HEK293 (cell line): ENCODE data around the gene DISC1.

Source experiments
- YY1 ChIP-seq: fragments of 450-650 bp; formaldehyde crosslinking; IDR thresholded peaks from 2 replicates; pipeline ENCODE4 v1.5.1; 2018; ENCODE audit warnings: missing biosample characterization, missing genetic modification characterization
- ZNF174 ChIP-seq: fragments of 450-650 bp; formaldehyde crosslinking; IDR thresholded peaks from 2 replicates; pipeline ENCODE4 v1.5.0; 2017; ENCODE audit warnings: missing biosample characterization, mild to moderate bottlenecking, missing genetic modification characterization
- ZNF184 ChIP-seq: fragments of 450-650 bp; IDR thresholded peaks from 2 replicates; pipeline ENCODE4 v1.5.1; 2018; ENCODE audit warnings: missing biosample characterization, mild to moderate bottlenecking, missing genetic modification characterization
- TF ChIP-seq, protein P1 (sequence below): fragments of 450-650 bp; formaldehyde crosslinking; IDR thresholded peaks from 2 replicates; pipeline ENCODE4 v1.5.1; 2016; ENCODE audit warnings: missing biosample characterization, missing genetic modification characterization
- TF ChIP-seq, protein P2 (sequence below): fragments of 450-650 bp; formaldehyde crosslinking; IDR thresholded peaks from 2 replicates; pipeline ENCODE4 v1.5.1; 2016; ENCODE audit warnings: missing biosample characterization, missing genetic modification characterization
- TF ChIP-seq, protein P3 (sequence below): fragments of 450-650 bp; formaldehyde crosslinking; IDR thresholded peaks from 2 replicates; pipeline ENCODE4 v1.5.1; 2016; ENCODE audit warnings: missing biosample characterization, missing genetic modification characterization, borderline replicate concordance

DNA sequence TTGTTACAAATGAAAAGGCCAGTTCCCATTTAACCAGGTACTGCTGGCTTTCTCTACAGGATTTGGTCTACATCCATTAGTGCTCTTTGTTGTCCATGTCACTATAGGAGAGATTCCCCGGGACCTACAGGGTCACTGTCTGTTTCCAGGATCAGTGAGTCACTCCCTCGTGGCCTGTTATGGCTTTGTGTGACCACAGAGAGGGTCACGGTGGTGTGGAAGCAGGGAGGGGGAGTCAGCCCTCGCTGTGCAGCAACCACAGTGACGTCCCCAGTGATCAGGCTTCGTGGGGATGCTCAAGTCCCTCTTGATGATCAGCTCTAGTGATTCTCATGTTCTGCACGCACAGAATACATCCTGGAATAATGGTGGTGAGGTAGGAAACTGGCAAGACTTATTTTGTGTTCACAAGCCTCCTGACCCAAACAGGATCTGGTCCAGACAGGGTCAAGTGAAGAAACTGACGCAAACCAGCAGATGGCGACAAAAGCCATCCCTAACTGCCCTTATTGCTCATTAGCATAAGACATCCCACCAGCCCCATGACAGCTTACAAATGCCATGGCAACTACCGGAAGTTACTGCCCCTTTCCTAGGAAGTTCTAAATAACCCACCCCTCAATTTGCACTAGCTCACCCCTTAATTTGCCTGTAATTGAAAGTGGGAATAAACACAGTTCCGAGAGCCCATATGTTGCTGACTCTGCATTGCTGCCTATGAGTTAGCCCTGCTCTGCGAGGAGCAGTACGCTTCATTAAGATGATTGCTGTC is 98.5 kb downstream of the DISC1 start:
- TF ChIP-seq ZNF184 (tag by site-specific recombination) (no peak), YY1 (tag by site-specific recombination) (no peak), ZNF174 (tag by site-specific recombination) (no peak)
- TF ChIP-seq, protein P1, sequence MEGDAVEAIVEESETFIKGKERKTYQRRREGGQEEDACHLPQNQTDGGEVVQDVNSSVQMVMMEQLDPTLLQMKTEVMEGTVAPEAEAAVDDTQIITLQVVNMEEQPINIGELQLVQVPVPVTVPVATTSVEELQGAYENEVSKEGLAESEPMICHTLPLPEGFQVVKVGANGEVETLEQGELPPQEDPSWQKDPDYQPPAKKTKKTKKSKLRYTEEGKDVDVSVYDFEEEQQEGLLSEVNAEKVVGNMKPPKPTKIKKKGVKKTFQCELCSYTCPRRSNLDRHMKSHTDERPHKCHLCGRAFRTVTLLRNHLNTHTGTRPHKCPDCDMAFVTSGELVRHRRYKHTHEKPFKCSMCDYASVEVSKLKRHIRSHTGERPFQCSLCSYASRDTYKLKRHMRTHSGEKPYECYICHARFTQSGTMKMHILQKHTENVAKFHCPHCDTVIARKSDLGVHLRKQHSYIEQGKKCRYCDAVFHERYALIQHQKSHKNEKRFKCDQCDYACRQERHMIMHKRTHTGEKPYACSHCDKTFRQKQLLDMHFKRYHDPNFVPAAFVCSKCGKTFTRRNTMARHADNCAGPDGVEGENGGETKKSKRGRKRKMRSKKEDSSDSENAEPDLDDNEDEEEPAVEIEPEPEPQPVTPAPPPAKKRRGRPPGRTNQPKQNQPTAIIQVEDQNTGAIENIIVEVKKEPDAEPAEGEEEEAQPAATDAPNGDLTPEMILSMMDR (tag by site-specific recombination) = peak; percentile 31; the same call in 1 of the 2 replicates
- TF ChIP-seq, protein P2, sequence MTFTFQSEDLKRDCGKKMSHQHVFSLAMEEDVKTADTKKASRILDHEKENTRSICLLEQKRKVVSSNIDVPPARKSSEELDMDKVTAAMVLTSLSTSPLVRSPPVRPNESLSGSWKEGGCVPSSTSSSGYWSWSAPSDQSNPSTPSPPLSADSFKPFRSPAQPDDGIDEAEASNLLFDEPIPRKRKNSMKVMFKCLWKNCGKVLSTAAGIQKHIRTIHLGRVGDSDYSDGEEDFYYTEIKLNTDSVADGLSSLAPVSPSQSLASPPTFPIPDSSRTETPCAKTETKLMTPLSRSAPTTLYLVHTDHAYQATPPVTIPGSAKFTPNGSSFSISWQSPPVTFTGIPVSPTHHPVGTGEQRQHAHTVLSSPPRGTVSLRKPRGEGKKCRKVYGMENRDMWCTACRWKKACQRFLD (tag by site-specific recombination) = no peak
- TF ChIP-seq, protein P3, sequence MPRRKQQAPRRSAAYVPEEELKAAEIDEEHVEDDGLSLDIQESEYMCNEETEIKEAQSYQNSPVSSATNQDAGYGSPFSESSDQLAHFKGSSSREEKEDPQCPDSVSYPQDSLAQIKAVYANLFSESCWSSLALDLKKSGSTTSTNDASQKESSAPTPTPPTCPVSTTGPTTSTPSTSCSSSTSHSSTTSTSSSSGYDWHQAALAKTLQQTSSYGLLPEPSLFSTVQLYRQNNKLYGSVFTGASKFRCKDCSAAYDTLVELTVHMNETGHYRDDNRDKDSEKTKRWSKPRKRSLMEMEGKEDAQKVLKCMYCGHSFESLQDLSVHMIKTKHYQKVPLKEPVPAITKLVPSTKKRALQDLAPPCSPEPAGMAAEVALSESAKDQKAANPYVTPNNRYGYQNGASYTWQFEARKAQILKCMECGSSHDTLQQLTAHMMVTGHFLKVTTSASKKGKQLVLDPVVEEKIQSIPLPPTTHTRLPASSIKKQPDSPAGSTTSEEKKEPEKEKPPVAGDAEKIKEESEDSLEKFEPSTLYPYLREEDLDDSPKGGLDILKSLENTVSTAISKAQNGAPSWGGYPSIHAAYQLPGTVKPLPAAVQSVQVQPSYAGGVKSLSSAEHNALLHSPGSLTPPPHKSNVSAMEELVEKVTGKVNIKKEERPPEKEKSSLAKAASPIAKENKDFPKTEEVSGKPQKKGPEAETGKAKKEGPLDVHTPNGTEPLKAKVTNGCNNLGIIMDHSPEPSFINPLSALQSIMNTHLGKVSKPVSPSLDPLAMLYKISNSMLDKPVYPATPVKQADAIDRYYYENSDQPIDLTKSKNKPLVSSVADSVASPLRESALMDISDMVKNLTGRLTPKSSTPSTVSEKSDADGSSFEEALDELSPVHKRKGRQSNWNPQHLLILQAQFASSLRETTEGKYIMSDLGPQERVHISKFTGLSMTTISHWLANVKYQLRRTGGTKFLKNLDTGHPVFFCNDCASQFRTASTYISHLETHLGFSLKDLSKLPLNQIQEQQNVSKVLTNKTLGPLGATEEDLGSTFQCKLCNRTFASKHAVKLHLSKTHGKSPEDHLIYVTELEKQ (tag by site-specific recombination) = no peak
